Endometrial microvascular endothelial cells (primary cell): Measurements from ENCODE around the gene CPN1. TPM values are rescaled to one million over a fixed set of nuclear protein-coding genes. Genes with fewer than 3 reads are reported as not detected.
"Not testable (repeated sequence)": the region's sequence is repeated elsewhere in the genome, so short reads cannot be mapped to it uniquely, and the experiment has no call there.

Source experiments
- in situ Hi-C: cut with HindIII; loops from 2 replicates; pipeline ENCODE4 v1.10.0; 2017; ENCODE audit warnings: low sequenced_read_pairs, low pct_unique_long_range_greater_than_20kb; ENCODE audit errors: inconsistent ontology term
- total RNA-seq: library from RNA; depleted of rRNA; stranded (reverse); fragments of >200 nt; gene quantifications from one replicate; pipeline ENCODE4 v1.2.3, GENCODE V29; 2015; ENCODE audit errors: inconsistent ontology term

CPN1 gene
- total RNA-seq, 1 donor from 2014 or later: not detected

GRCh38 chr10:100036850-100037249 lies 44.8 kb downstream of the CPN1 start:
- in situ Hi-C loops: no loop called here

- in situ Hi-C loops: no loop called here
Measured at GRCh38 chr10:100033766-100034418, 47.8 kb downstream of the CPN1 start.

GRCh38 chr10:100027416-100027815 lies 54.3 kb downstream of the CPN1 start:
- in situ Hi-C loops: no loop called here

- in situ Hi-C loops: no loop called here
Measured at GRCh38 chr10:100025576-100025975, 56.1 kb downstream of the CPN1 start.

GRCh38 chr10:100024748-100025147 lies 56.9 kb downstream of the CPN1 start:
- in situ Hi-C loops: no loop called here

GRCh38 chr10:100022403-100022802 lies 59.3 kb downstream of the CPN1 start:
- in situ Hi-C loops: no loop called here

- in situ Hi-C loops: no loop called here
Measured at GRCh38 chr10:100021322-100021721, 60.3 kb downstream of the CPN1 start.

GRCh38 chr10:100020886-100021253 lies 60.8 kb downstream of the CPN1 start:
- in situ Hi-C loops: no loop called here

GRCh38 chr10:100020142-100020885 lies 61.4 kb downstream of the CPN1 start:
- in situ Hi-C loops: no loop called here

- in situ Hi-C loops: no loop called here
Measured at GRCh38 chr10:100019787-100020141, 61.9 kb downstream of the CPN1 start.

- in situ Hi-C loops: no loop called here
Measured at GRCh38 chr10:100014071-100014762, 67.5 kb downstream of the CPN1 start.

GRCh38 chr10:100013621-100014020 lies 68.0 kb downstream of the CPN1 start:
- in situ Hi-C loops: no loop called here

- in situ Hi-C loops: not testable (repeated sequence)
Measured at GRCh38 chr10:100011906-100012305, 69.8 kb downstream of the CPN1 start.

GRCh38 chr10:100009793-100010676 lies 71.6 kb downstream of the CPN1 start, which contains the start of gene DNMBP:
DNMBP (minus strand) TSS chr10:100009947; CDS start chr10:99972124, 37,823 bp downstream.
- in situ Hi-C loops: no loop called here

- in situ Hi-C loops: no loop called here
Measured at GRCh38 chr10:100009283-100009792, 72.3 kb downstream of the CPN1 start.

GRCh38 chr10:100008708-100009282 lies 72.9 kb downstream of the CPN1 start:
- in situ Hi-C loops: no loop called here

- in situ Hi-C loops: no loop called here
Measured at GRCh38 chr10:100008142-100008522, 73.5 kb downstream of the CPN1 start.
